B cell (primary cell): ENCODE results near the gene OR9A2. TPM values are rescaled to one million over a fixed set of nuclear protein-coding genes. Genes with fewer than 3 reads are reported as not detected.

Source experiments
- ATAC-seq: fragments of 200-7000 bp; cut with Tn5 transposase; one replicate; pipeline ENCODE4 v1.10.0; 2021; ENCODE audit warnings: low read depth, mild to moderate bottlenecking, moderate number of reproducible peaks, moderate library complexity
- CTCF ChIA-PET: fragments of 350-600 bp; sonication (Branson Sonifier 250); formaldehyde crosslinking; loops from one replicate; lab custom pipeline; 2021; ENCODE audit warnings: antibody characterized with exemption, inconsistent platforms; lab: Charles Lee
- POLR2A ChIA-PET: fragments of 350-600 bp; sonication (Branson Sonifier 250); formaldehyde crosslinking; loops from one replicate; lab custom pipeline; 2021; ENCODE audit warnings: antibody characterized with exemption; lab: Charles Lee
- DNase-seq: peaks from one replicate; pipeline ENCODE4 v3.0.0; 2013
- H2AFZ ChIP-seq: 2 replicates; pipeline ENCODE4 v1.6.1; 2012; ENCODE audit warnings: mild to moderate bottlenecking, low read depth, low read length; ENCODE audit not compliant: insufficient read depth, poor library complexity, severe bottlenecking
- H3K27ac ChIP-seq, 2 donors: 1 replicate in 1 of 2; 2 replicates in 1 of 2; pipeline ENCODE4 v1.5.1; 2012 to 2013; ENCODE audit warnings: low read length in 2 of 2, mild to moderate bottlenecking in 2 of 2, moderate library complexity in 1 of 2
- H3K27me3 ChIP-seq, 4 experiments: fragments of 200-600 bp in 1 of 4; sonication (generic) in 1 of 4; replicated peaks in 1 of 4; 1 replicate in 2 of 4; 2 replicates in 2 of 4; pipeline versions ENCODE4 v1.6.1 to v1.7.0; 2013 to 2016; ENCODE audit warnings: low read length in 3 of 4, mild to moderate bottlenecking in 2 of 4, mixed read lengths in 1 of 4, moderate library complexity in 1 of 4; ENCODE audit not compliant: insufficient read depth in 4 of 4, control insufficient read depth in 3 of 4; ENCODE audit errors: control extremely low read depth in 1 of 4
- H3K36me3 ChIP-seq, 2 experiments: replicated peaks in 1 of 2; 1 replicate in 1 of 2; 2 replicates in 1 of 2; pipeline versions ENCODE4 v1.6.1 to v1.7.1; 2013; ENCODE audit warnings: low read length in 1 of 2; ENCODE audit not compliant: insufficient read depth in 2 of 2, control insufficient read depth in 1 of 2; ENCODE audit errors: control extremely low read depth in 1 of 2, extremely low read depth in 1 of 2
- H3K4me1 ChIP-seq, 2 donors: fragments of 200-600 bp in 1 of 2; sonication (generic) in 1 of 2; 1 replicate in 1 of 2; 2 replicates in 1 of 2; pipeline versions ENCODE4 v1.5.1 to v1.6.1; 2013 to 2017; ENCODE audit warnings: low read length in 2 of 2; ENCODE audit not compliant: control insufficient read depth in 2 of 2, insufficient read depth in 2 of 2
- H3K4me2 ChIP-seq: replicated peaks from 2 replicates; pipeline ENCODE3; 2012; ENCODE audit warnings: mild to moderate bottlenecking, low read depth, low read length; ENCODE audit not compliant: poor library complexity, severe bottlenecking
- H3K4me3 ChIP-seq, 5 experiments: fragments of 200-600 bp in 1 of 5; sonication (generic) in 1 of 5; 1 replicate in 3 of 5; 2 replicates in 2 of 5; pipeline versions ENCODE4 v1.5.1 to v1.7.0; 2011 to 2016; ENCODE audit warnings: low read length in 4 of 5, mild to moderate bottlenecking in 4 of 5, low read depth in 2 of 5, control low read depth in 1 of 5, moderate library complexity in 1 of 5; ENCODE audit not compliant: insufficient read depth in 1 of 5; ENCODE audit errors: control extremely low read depth in 1 of 5, extremely low read depth in 1 of 5
- H3K79me2 ChIP-seq: fragments of 200-600 bp; sonication (generic); one replicate; pipeline ENCODE4 v1.6.0; 2016; ENCODE audit warnings: low read length; ENCODE audit not compliant: control insufficient read depth, insufficient read depth
- H3K9ac ChIP-seq: fragments of 200-600 bp; sonication (generic); 2 replicates; pipeline ENCODE4 v1.6.1; 2017; ENCODE audit warnings: mild to moderate bottlenecking, low read length, moderate library complexity
- H3K9me3 ChIP-seq, 3 donors: one replicate each; pipeline versions ENCODE4 v1.6.1 to v1.7.1; 2013; ENCODE audit warnings: low read length in 2 of 3; ENCODE audit not compliant: control insufficient read depth in 2 of 3, insufficient read depth in 1 of 3; ENCODE audit errors: control extremely low read depth in 1 of 3
- H4K20me1 ChIP-seq: 2 replicates; pipeline ENCODE4 v1.6.0; 2012; ENCODE audit warnings: mild to moderate bottlenecking, low read length; ENCODE audit not compliant: insufficient read depth, control insufficient read depth, poor library complexity, severe bottlenecking
- H3K27ac Mint-ChIP-seq: one replicate; pipeline ENCODE4 v1.8.0; 2021; ENCODE audit warnings: mixed read lengths
- H3K27me3 Mint-ChIP-seq: one replicate; pipeline ENCODE4 v1.8.0; 2021; ENCODE audit warnings: mixed read lengths
- H3K4me1 Mint-ChIP-seq: one replicate; pipeline ENCODE4 v1.8.0; 2021; ENCODE audit warnings: mixed read lengths
- H3K4me3 Mint-ChIP-seq: one replicate; pipeline ENCODE4 v1.8.0; 2021; ENCODE audit warnings: mixed read lengths
- H3K9me3 Mint-ChIP-seq: one replicate; pipeline ENCODE4 v1.8.0; 2022; ENCODE audit warnings: mixed read lengths; ENCODE audit not compliant: insufficient read depth
- EZH2 ChIP-seq: IDR thresholded peaks from 2 replicates; pipeline ENCODE4 v1.6.1; 2012; ENCODE audit warnings: borderline replicate concordance, low read depth, mild to moderate bottlenecking, moderate library complexity, low read length; ENCODE audit not compliant: insufficient read depth, poor library complexity, severe bottlenecking
- WGBS: methylation state at CpG from one replicate; pipeline ENCODE4 v1.1.5; 2013; ENCODE audit warnings: missing lambda C conversion rate; ENCODE audit not compliant: insufficient coverage; 5-methylcytosine and 5-hydroxymethylcytosine counted together
- intact Hi-C: fragments of 100-400 bp; cut with micrococcal nuclease; formaldehyde crosslinking; loops from one replicate; pipeline ENCODE4 v1.10.0; 2022
- polyA plus RNA-seq: library from polyadenylated mRNA; depleted of rRNA; stranded (reverse); fragments of >200 nt; gene quantifications from 2 replicates; pipeline ENCODE4 v1.2.3, GENCODE V29; 2012
- total RNA-seq, 2 donors: library from RNA; stranded (reverse); fragments of 120-200 nt in 1 of 2; gene quantifications; 1 replicate in 1 of 2; 2 replicates in 1 of 2; pipeline versions ENCODE4 v1.2.3 to v1.2.4, GENCODE V29; 2013 to 2022
- TF ChIP-seq, protein P1 (sequence below): fragments of 200-600 bp; IDR thresholded peaks from one replicate; pipeline ENCODE4 v1.8.0; 2022; ENCODE audit warnings: antibody characterized with exemption, mild to moderate bottlenecking

The OR9A2 gene
- total and polyA plus RNA-seq, 2 donors (not counting 1 experiment from before 2014, with no cell fraction given) = not detected

DNA sequence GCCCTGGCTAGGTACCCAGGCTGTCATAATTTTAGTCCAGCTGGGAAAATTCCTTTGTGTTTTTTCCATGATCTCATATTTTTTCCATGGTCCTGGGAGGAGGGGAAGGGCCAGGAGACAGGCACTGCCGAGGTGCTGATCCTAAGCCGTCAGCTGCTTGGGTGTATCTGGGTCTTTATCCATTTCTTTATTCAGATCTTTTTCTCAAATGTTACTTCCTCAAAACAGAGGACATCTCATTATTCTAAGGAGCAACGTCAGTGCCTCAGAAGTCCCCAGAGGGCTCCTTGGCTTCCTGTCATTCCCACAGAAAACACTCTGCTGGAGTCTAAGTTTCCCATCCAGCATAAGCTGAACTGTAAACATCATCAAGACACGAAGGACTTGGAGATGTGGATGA lies 22.4 kb upstream of the OR9A2 start:
- peak overlapping the region; percentile 1 for H3K4me3 Mint-ChIP-seq

DNA sequence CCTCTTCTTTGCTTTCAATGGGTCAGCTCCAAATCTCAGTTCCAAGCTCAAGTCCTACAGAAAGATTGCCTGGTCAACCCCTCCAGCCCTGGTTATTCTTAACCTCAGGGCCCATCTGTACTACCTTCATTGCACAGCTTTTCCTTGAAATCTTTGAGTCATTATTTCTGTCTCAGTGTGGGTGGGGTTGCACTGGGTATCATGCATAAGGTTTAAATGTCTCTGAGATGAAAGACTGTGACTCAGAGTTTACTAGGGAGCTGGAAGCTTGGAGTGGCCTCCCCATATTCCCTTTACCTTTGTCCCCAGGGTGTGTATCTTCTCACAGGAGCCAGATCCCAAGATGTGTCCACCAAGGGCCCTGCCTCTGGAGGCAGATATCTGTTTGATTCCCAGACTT lies 21.9 kb upstream of the OR9A2 start:
- ATAC-seq (no peak), DNase-seq (no peak)
- peaks cover 50% of the 10 kb centered on the region for H3K4me1 Mint-ChIP-seq
- Histone ChIP-seq H4K20me1 (no peaks in the 10 kb centered on the region), H3K4me2 (peak overlapping the region; percentile 58), H3K4me3 (no peak overlapping the region), H3K27ac (no peak overlapping the region), H3K79me2 (no peaks in the 10 kb centered on the region), H3K36me3 (no peaks in the 10 kb centered on the region), H3K27me3 (no peaks in the 10 kb centered on the region), H3K9ac (no peak overlapping the region), H3K9me3 (peaks cover 0 to 8% (median 0%) of the 10 kb centered on the region in 3 donors), H3K4me1 (peaks cover 28 to 37% of the 10 kb centered on the region in 2 donors), H2AFZ (no peak overlapping the region)
- intact Hi-C loops = no loop called here
- POLR2A ChIA-PET = no interaction called here
- TF ChIP-seq EZH2 = no peak
- TF ChIP-seq, protein P1, sequence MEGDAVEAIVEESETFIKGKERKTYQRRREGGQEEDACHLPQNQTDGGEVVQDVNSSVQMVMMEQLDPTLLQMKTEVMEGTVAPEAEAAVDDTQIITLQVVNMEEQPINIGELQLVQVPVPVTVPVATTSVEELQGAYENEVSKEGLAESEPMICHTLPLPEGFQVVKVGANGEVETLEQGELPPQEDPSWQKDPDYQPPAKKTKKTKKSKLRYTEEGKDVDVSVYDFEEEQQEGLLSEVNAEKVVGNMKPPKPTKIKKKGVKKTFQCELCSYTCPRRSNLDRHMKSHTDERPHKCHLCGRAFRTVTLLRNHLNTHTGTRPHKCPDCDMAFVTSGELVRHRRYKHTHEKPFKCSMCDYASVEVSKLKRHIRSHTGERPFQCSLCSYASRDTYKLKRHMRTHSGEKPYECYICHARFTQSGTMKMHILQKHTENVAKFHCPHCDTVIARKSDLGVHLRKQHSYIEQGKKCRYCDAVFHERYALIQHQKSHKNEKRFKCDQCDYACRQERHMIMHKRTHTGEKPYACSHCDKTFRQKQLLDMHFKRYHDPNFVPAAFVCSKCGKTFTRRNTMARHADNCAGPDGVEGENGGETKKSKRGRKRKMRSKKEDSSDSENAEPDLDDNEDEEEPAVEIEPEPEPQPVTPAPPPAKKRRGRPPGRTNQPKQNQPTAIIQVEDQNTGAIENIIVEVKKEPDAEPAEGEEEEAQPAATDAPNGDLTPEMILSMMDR = no peak
- H3K27me3 Mint-ChIP-seq = no peaks in the 10 kb centered on the region
- no peaks in the 10 kb centered on the region for H3K9me3 Mint-ChIP-seq
- no peak overlapping the region for H3K27ac Mint-ChIP-seq
- no peak overlapping the region for H3K4me3 Mint-ChIP-seq
- CTCF ChIA-PET = interaction anchor here (1.0 kb wide), 1 partner anchor 39 kb away, joined by 3 read pairs; no protein-coding TSS in a partner anchor

More for the DNA sequence above, 22.4 kb upstream of the OR9A2 start:
- CTCF ChIA-PET = no interaction called here
- TF ChIP-seq EZH2 = no peak
- TF ChIP-seq, protein P1 = no peak
- Histone ChIP-seq H3K79me2 (no peaks in the 10 kb centered on the region), H3K27ac (no peak overlapping the region), H3K9ac (peak overlapping the region; percentile 18), H3K4me3 (no peak overlapping the region), H3K27me3 (no peaks in the 10 kb centered on the region), H2AFZ (peak overlapping the region; percentile 13), H4K20me1 (no peaks in the 10 kb centered on the region), H3K4me2 (peak overlapping the region; percentile 58), H3K9me3 (peaks cover 0 to 8% (median 0%) of the 10 kb centered on the region in 3 donors), H3K36me3 (no peaks in the 10 kb centered on the region), H3K4me1 (peaks cover 28 to 37% of the 10 kb centered on the region in 2 donors)
- H3K27me3 Mint-ChIP-seq = no peaks in the 10 kb centered on the region
- no peak overlapping the region for H3K27ac Mint-ChIP-seq
- DNase-seq = peak; percentile 15
- 0% methylated on average over 1 of the region's 4 CpGs for WGBS
- peak; percentile 17 for ATAC-seq
- no peaks in the 10 kb centered on the region for H3K9me3 Mint-ChIP-seq
- peaks cover 50% of the 10 kb centered on the region for H3K4me1 Mint-ChIP-seq
- POLR2A ChIA-PET = no interaction called here
- intact Hi-C loops = no loop called here
